Subcutaneous adipose tissue (tissue), 4 donors: ENCODE results near the gene KCND1. TPM values are rescaled to one million over a fixed set of nuclear protein-coding genes. Genes with fewer than 3 reads are reported as not detected.

ENCODE experiments used
- CTCF ChIP-seq: fragments of 450-650 bp; IDR thresholded peaks from one replicate; pipeline ENCODE4 v1.5.1; 2016; ENCODE audit warnings: low read depth, mild to moderate bottlenecking, control low read depth, antibody characterized with exemption, moderate library complexity
- total RNA-seq, 4 donors: library from RNA; depleted of rRNA; stranded (reverse); fragments of >200 nt; gene quantifications; one replicate each; pipeline ENCODE4 v1.1.0, GENCODE V29; 2016

Gene KCND1
- total RNA-seq, 4 donors from 2014 or later: 0.49 to 1.7 (median 1.1) TPM

- no peak for TF ChIP-seq CTCF
Observed at GRCh38 chrX:48965959-48966358, 5.7 kb downstream of the KCND1 start.

- TF ChIP-seq CTCF: no peak
Observed at GRCh38 chrX:48961585-48962091, 10.0 kb downstream of the KCND1 start.

GRCh38 chrX:48960291-48960690 lies 11.4 kb downstream of the KCND1 start:
- no peak for TF ChIP-seq CTCF

- no peak for TF ChIP-seq CTCF
Observed at GRCh38 chrX:48958635-48959094, 13.0 kb downstream of the KCND1 start.

GRCh38 chrX:48957827-48958634 lies 13.6 kb downstream of the KCND1 start:
- no peak for TF ChIP-seq CTCF

- no peak for TF ChIP-seq CTCF
Observed at GRCh38 chrX:48957477-48957826, 14.2 kb downstream of the KCND1 start, which contains the start of gene OTUD5. Gene OTUD5 (minus strand): TSS chrX:48957607. CDS start chrX:48957570, 37 bp downstream.

GRCh38 chrX:48956728-48957414 lies 14.8 kb downstream of the KCND1 start:
- no peak for TF ChIP-seq CTCF
